Measurements from ENCODE around the gene BAX. TPM values are rescaled to one million over a fixed set of nuclear protein-coding genes. Genes with fewer than 3 reads are reported as not detected.
A peak's percentile ranks its signal among the peaks of the same experiment; 100 is the strongest.

BAX gene
- total and polyA plus RNA-seq, 9 of the 15 experiments (the other 6 are each of a cell fraction or from before 2014, with no cell fraction given): 3.2 to 95.4 (median 44.5) TPM

- TF ChIP-seq MYNN (IDR thresholded peaks at IDR 0.05) (no peak), MYNN (CRISPR knock-in tag; IDR thresholded peaks at IDR 0.05) (no peak), COPS2 (conservative IDR thresholded peaks at IDR 0.05) (no peak), IRF9 (tag; IDR thresholded peaks at IDR 0.05) (no peak), NR4A1 (CRISPR knock-in tag; IDR thresholded peaks at IDR 0.05) (peak; percentile 54; the same call in 1 of the 2 replicates), NR4A1 (tag; IDR thresholded peaks at IDR 0.05) (peak; percentile 86; the same call in 1 of the 2 replicates), NCOA6 (IDR thresholded peaks at IDR 0.05) (peak; percentile 92), YY1 (IDR thresholded peaks at IDR 0.05; ENCODE audit: borderline replicate concordance in 1 of 3, control insufficient read depth in 1 of 3, extremely low read depth in 1 of 3, insufficient read depth in 3 of 3, insufficient read length in 1 of 3, insufficient replicate concordance in 2 of 3, low read depth in 1 of 3, low read length in 2 of 3) (peak; percentile 99 to 100 (median 100)), SPI1 (IDR thresholded peaks at IDR 0.05; ENCODE audit: borderline replicate concordance, low read depth, low read length) (peak; percentile 35; the same call in 1 of the 2 replicates), HNRNPH1 (optimal IDR thresholded peaks at IDR 0.05; ENCODE audit: low read depth, low read length) (no peak), ZNF644 (tag; IDR thresholded peaks at IDR 0.05; ENCODE audit: low read depth) (peak; percentile 85; the same call in 1 of the 2 replicates), BCOR (IDR thresholded peaks at IDR 0.05) (no peak), E2F3 (CRISPR knock-in tag; IDR thresholded peaks at IDR 0.05) (no peak), SETDB1 (IDR thresholded peaks at IDR 0.05; ENCODE audit: low read length) (peak; percentile 59), GTF2B (IDR thresholded peaks at IDR 0.05; ENCODE audit: extremely low read depth, insufficient read length) (no peak)
Observed at GRCh38 chr19:48954595-48955307, at the start of gene BAX (continued).
